ENCODE results near the gene SPATA19. TPM values are rescaled to one million over a fixed set of nuclear protein-coding genes. Genes with fewer than 3 reads are reported as not detected.

SPATA19 gene
- total RNA-seq, 2 experiments from 2014 or later = not detected

Other genes with a start within 250 kb of the SPATA19 start
- 10 to 100 TPM; 26.5 to 34.0 TPM for gene IGSF9B, start 111.5 kb upstream of the SPATA19 start, total RNA-seq
- 1 to 10 TPM; 4.0 to 6.4 TPM for gene JAM3, start 223.6 kb upstream of the SPATA19 start, total RNA-seq